ENCODE results near the gene DUSP9.

DUSP9 gene

DNA sequence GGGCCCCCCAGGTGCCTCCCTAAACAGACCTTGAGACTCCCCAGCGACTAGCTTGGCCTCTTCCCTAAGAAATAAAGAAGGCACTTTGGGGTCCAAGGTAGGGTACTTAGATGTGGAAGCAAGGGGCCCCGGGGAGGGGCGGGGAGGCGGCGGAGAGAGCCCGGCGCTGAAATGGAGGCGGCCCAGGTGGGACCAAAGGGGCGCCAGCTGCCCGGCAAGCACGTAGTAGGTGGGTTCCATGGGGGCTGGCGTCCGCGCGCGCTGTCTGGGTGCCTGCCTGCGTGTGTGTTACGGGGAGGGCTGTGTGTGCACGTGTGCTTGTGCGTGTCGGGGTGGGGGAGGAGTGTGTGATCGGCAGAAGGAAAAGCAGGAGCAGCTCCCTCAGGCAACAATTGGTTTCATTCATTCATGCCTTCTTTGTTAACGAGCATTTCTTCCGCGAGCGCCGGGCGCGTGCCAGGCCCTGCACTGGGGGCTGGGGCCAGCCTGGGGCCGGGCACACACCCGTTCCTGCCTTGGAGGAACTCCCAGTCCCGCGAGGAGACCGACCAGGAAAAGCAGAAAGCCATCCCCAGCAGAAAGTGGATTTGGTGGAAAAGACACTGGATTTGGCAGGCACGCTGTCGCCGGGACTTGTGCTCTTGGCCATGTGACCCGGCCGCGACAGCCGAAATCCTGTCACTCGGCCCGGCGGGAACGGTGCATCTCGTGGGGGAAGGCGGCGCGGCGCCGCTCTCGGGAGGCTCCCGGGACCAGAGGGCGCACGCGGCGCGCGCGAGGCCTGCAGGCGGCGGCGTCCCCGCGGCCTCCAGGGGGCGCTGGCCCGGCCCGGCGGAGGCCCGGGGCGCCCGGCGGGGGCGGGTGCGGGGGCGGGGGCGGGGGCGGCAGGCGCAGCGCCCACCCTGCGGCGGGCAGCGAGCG lies 3.3 kb upstream of the DUSP9 start (continued):
- TF ChIP-seq ZNF558 (tag by site-specific recombination; IDR thresholded peaks at IDR 0.05) (no peak), ZNF169 (tag by site-specific recombination; IDR thresholded peaks at IDR 0.05) (no peak), ZNF391 (tag by site-specific recombination; IDR thresholded peaks at IDR 0.05; ENCODE audit: borderline replicate concordance, low read depth) (no peak), ZBTB20 (tag by site-specific recombination; IDR thresholded peaks at IDR 0.05) (peak; percentile 45; the same call in 1 of the 2 replicates), ZNF202 (tag by site-specific recombination; IDR thresholded peaks at IDR 0.05; ENCODE audit: borderline replicate concordance) (no peak), SCRT2 (tag by site-specific recombination; IDR thresholded peaks at IDR 0.05) (peak; percentile 8), ZNF629 (tag by site-specific recombination; IDR thresholded peaks at IDR 0.05) (no peak), ZBTB8A (tag by site-specific recombination; IDR thresholded peaks at IDR 0.05) (peak; percentile 70), HOXC10 (CRISPR knock-in tag; IDR thresholded peaks at IDR 0.05) (no peak), GLIS1 (tag by site-specific recombination; IDR thresholded peaks at IDR 0.05) (peak; percentile 12; the same call in 1 of the 2 replicates)
- TF ChIP-seq, protein P1, sequence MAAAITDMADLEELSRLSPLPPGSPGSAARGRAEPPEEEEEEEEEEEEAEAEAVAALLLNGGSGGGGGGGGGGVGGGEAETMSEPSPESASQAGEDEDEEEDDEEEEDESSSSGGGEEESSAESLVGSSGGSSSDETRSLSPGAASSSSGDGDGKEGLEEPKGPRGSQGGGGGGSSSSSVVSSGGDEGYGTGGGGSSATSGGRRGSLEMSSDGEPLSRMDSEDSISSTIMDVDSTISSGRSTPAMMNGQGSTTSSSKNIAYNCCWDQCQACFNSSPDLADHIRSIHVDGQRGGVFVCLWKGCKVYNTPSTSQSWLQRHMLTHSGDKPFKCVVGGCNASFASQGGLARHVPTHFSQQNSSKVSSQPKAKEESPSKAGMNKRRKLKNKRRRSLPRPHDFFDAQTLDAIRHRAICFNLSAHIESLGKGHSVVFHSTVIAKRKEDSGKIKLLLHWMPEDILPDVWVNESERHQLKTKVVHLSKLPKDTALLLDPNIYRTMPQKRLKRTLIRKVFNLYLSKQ (tag by site-specific recombination; IDR thresholded peaks at IDR 0.05; ENCODE audit: borderline replicate concordance): no peak
- TF ChIP-seq, protein P2, sequence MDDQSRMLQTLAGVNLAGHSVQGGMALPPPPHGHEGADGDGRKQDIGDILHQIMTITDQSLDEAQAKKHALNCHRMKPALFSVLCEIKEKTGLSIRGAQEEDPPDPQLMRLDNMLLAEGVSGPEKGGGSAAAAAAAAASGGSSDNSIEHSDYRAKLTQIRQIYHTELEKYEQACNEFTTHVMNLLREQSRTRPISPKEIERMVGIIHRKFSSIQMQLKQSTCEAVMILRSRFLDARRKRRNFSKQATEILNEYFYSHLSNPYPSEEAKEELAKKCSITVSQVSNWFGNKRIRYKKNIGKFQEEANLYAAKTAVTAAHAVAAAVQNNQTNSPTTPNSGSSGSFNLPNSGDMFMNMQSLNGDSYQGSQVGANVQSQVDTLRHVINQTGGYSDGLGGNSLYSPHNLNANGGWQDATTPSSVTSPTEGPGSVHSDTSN (CRISPR knock-in tag; IDR thresholded peaks at IDR 0.05): no peak

DNA sequence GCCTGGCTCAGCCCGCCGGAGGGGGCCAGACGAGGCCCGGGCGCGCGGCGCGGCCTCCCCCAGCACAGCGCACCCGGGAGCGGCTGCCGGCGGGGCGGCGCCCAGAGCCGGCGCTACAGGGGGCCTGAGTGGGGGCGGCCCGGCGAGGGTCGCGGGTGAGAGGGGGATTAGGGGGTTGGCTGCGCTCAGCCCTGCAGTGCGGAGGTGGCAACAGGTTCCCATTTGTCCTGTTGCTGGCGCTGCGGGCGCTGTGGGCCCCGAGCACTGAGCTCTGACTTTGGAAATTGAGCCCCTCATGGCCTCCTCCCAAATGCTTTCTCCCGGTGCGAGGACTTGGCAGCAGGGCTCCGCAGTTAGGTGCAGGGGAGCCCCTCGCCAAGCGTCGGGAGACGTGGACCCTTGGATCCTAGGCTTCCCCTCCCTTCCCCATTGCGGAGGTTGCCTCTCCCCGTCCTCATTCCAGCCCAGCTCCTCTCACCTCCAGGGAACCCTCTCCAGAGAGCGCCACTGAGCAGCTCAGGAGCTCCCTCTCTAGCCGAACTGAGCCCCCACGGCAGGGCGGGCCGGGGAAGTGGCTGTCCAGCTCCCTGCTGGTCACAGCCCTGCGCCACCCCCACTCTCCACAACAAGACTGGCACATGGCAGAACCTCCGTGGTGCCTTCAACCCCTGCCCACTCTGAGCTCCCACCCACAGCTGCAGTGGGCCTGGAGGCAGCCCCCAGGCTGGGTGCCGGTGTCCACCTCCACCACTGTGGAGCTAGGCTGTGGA lies 2.5 kb upstream of the DUSP9 start:
- no peak overlapping the region for H3K4me3 ChIP-seq (ENCODE audit: low read depth, low read length)
- no peaks in the 10 kb centered on the region for H3K36me3 ChIP-seq (ENCODE audit: control insufficient read depth in 2 of 2, insufficient read depth in 1 of 2, low read length in 2 of 2)
- ChIA-PET POLR2A (no interaction called here), CTCF (interaction anchor here (0.6 to 2.5 kb wide), 20 partner anchors 8 to 703 kb away, joined by 3 to 24 read pairs (median 5); no protein-coding TSS in a partner anchor)
- no peaks in the 10 kb centered on the region for H3K9me3 ChIP-seq (ENCODE audit: control insufficient read depth, insufficient read depth, low read depth, low read length)
- no peak overlapping the region for H3K27ac ChIP-seq (ENCODE audit: extremely low read depth, low read depth, low read length)
- H3K4me1 ChIP-seq (ENCODE audit: control insufficient read depth, insufficient read depth, low read length): peaks cover 3% of the 10 kb centered on the region; the same call in 1 of the 2 replicates
- TF ChIP-seq, protein P3, sequence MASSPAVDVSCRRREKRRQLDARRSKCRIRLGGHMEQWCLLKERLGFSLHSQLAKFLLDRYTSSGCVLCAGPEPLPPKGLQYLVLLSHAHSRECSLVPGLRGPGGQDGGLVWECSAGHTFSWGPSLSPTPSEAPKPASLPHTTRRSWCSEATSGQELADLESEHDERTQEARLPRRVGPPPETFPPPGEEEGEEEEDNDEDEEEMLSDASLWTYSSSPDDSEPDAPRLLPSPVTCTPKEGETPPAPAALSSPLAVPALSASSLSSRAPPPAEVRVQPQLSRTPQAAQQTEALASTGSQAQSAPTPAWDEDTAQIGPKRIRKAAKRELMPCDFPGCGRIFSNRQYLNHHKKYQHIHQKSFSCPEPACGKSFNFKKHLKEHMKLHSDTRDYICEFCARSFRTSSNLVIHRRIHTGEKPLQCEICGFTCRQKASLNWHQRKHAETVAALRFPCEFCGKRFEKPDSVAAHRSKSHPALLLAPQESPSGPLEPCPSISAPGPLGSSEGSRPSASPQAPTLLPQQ (tag by site-specific recombination; IDR thresholded peaks at IDR 0.05): peak; percentile 50; the same call in 1 of the 2 replicates
- TF ChIP-seq ZNF791 (tag by site-specific recombination; IDR thresholded peaks at IDR 0.05) (no peak), ZNF837 (tag by site-specific recombination; IDR thresholded peaks at IDR 0.05) (no peak), ZNF175 (tag by site-specific recombination; IDR thresholded peaks at IDR 0.05) (no peak), ZNF548 (tag by site-specific recombination; IDR thresholded peaks at IDR 0.05) (no peak), KLF7 (tag by site-specific recombination; IDR thresholded peaks at IDR 0.05; ENCODE audit: borderline replicate concordance) (no peak), ZNF560 (tag by site-specific recombination; IDR thresholded peaks at IDR 0.05; ENCODE audit: borderline replicate concordance) (no peak), ZNF433 (tag by site-specific recombination; IDR thresholded peaks at IDR 0.05; ENCODE audit: low read depth) (no peak), SCRT2 (tag by site-specific recombination; IDR thresholded peaks at IDR 0.05) (peak; percentile 88), ZNF600 (tag by site-specific recombination; IDR thresholded peaks at IDR 0.05) (peak; percentile 74), ZBTB7A (tag by site-specific recombination; IDR thresholded peaks at IDR 0.05; ENCODE audit: low read depth) (no peak), ZFHX2 (tag by site-specific recombination; conservative IDR thresholded peaks at IDR 0.05) (peak; percentile 61), ZXDB (tag by site-specific recombination; IDR thresholded peaks at IDR 0.05) (no peak), ZNF777 (tag by site-specific recombination; IDR thresholded peaks at IDR 0.05; ENCODE audit: borderline replicate concordance) (no peak), ZNF274 (IDR thresholded peaks at IDR 0.05; ENCODE audit: low read length) (no peak), ZNF274 (tag by site-specific recombination; IDR thresholded peaks at IDR 0.05; ENCODE audit: borderline replicate concordance) (no peak), ZNF830 (tag by site-specific recombination; IDR thresholded peaks at IDR 0.05; ENCODE audit: low read depth) (no peak), ZNF792 (tag by site-specific recombination; IDR thresholded peaks at IDR 0.05) (no peak), ZNF350 (tag by site-specific recombination; IDR thresholded peaks at IDR 0.05) (no peak)
- TF ChIP-seq, protein P4, sequence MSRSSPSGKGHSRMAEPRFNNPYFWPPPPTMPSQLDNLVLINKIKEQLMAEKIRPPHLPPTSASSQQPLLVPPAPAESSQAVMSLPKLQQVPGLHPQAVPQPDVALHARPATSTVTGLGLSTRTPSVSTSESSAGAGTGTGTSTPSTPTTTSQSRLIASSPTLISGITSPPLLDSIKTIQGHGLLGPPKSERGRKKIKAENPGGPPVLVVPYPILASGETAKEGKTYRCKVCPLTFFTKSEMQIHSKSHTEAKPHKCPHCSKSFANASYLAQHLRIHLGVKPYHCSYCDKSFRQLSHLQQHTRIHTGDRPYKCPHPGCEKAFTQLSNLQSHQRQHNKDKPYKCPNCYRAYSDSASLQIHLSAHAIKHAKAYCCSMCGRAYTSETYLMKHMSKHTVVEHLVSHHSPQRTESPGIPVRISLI (tag by site-specific recombination; IDR thresholded peaks at IDR 0.05): no peak

Data from HEK293 (cell line).